WTC11 (cell line): ENCODE data around the gene SCUBE1. TPM values are rescaled to one million over a fixed set of nuclear protein-coding genes. Genes with fewer than 3 reads are reported as not detected.

Experiments used
- ATAC-seq: fragments of 200-7000 bp; cut with Tn5 transposase; 2 replicates; pipeline ENCODE4 v1.10.0; 2021; ENCODE audit warnings: mild to moderate bottlenecking, moderate library complexity
- CTCF ChIA-PET: fragments of 300-600 bp; sonication (Branson Sonifier 250); formaldehyde crosslinking; loops from one replicate; lab custom pipeline; 2021; ENCODE audit warnings: antibody characterized with exemption; lab: Charles Lee
- POLR2A ChIA-PET: fragments of 350-600 bp; sonication (Branson Sonifier 250); formaldehyde crosslinking; loops from one replicate; lab custom pipeline; 2021; ENCODE audit warnings: antibody characterized with exemption; lab: Charles Lee
- DNase-seq: peaks from one replicate; pipeline ENCODE4 v3.0.0; 2021; ENCODE audit warnings: low spot score
- H3K27ac Mint-ChIP-seq: 2 replicates; pipeline ENCODE4 v1.8.0; 2021; ENCODE audit warnings: mixed read lengths
- H3K27me3 Mint-ChIP-seq: 2 replicates; pipeline ENCODE4 v1.8.0; 2021; ENCODE audit warnings: low read depth, mild to moderate bottlenecking, moderate library complexity, mixed read lengths
- H3K36me3 Mint-ChIP-seq: 2 replicates; pipeline ENCODE4 v1.8.0; 2021; ENCODE audit warnings: mixed read lengths
- H3K4me1 Mint-ChIP-seq: 2 replicates; pipeline ENCODE4 v1.8.0; 2022; ENCODE audit warnings: mixed read lengths
- H3K4me3 Mint-ChIP-seq: 2 replicates; pipeline ENCODE4 v1.8.0; 2021; ENCODE audit warnings: mild to moderate bottlenecking, moderate library complexity, mixed read lengths
- H3K9me3 Mint-ChIP-seq: 2 replicates; pipeline ENCODE4 v1.8.0; 2021; ENCODE audit warnings: mixed read lengths
- MYBL2 ChIP-seq: sonication (generic); formaldehyde crosslinking; IDR thresholded peaks from 2 replicates; pipeline ENCODE4 v1.8.1; 2023; ENCODE audit warnings: mild to moderate bottlenecking, moderate library complexity, missing genetic modification reagents
- SMAD3 ChIP-seq: sonication (generic); formaldehyde crosslinking; IDR thresholded peaks from 2 replicates; pipeline ENCODE4 v1.8.0; 2022; ENCODE audit warnings: missing genetic modification reagents, mild to moderate bottlenecking, borderline replicate concordance
- ZNF121 ChIP-seq: sonication (generic); formaldehyde crosslinking; IDR thresholded peaks from 2 replicates; pipeline ENCODE4 v1.8.0; 2023; ENCODE audit warnings: missing genetic modification reagents
- ZNF396 ChIP-seq: fragments of 250-450 bp; sonication (Bioruptor Pico); IDR thresholded peaks from 2 replicates; pipeline ENCODE4 v1.8.0; 2021; ENCODE audit warnings: mild to moderate bottlenecking, moderate library complexity, borderline replicate concordance
- total RNA-seq: library from RNA; stranded (reverse); gene quantifications from 3 replicates; pipeline ENCODE4 v1.2.3, GENCODE V29; 2021
- TF ChIP-seq, protein P1 (sequence below): fragments of 250-450 bp; sonication (Bioruptor Pico); IDR thresholded peaks from 2 replicates; pipeline ENCODE4 v2.1.2; 2022; ENCODE audit warnings: mild to moderate bottlenecking, moderate library complexity
- TF ChIP-seq, protein P2 (sequence below): sonication (generic); formaldehyde crosslinking; IDR thresholded peaks from 2 replicates; pipeline ENCODE4 v1.8.0; 2022; ENCODE audit warnings: mild to moderate bottlenecking, missing genetic modification reagents
- TF ChIP-seq, protein P3 (sequence below): sonication (generic); formaldehyde crosslinking; conservative IDR thresholded peaks from 2 replicates; pipeline ENCODE4 v1.8.1; 2023; ENCODE audit warnings: mild to moderate bottlenecking, low read depth, missing genetic modification reagents, moderate library complexity
- TF ChIP-seq, protein P4 (sequence below): sonication (generic); formaldehyde crosslinking; IDR thresholded peaks from 2 replicates; pipeline ENCODE4 v1.8.1; 2023; ENCODE audit warnings: mild to moderate bottlenecking, missing genetic modification reagents, moderate library complexity

The SCUBE1 gene
- total RNA-seq, 1 experiment from 2014 or later: 6.9 TPM

DNA sequence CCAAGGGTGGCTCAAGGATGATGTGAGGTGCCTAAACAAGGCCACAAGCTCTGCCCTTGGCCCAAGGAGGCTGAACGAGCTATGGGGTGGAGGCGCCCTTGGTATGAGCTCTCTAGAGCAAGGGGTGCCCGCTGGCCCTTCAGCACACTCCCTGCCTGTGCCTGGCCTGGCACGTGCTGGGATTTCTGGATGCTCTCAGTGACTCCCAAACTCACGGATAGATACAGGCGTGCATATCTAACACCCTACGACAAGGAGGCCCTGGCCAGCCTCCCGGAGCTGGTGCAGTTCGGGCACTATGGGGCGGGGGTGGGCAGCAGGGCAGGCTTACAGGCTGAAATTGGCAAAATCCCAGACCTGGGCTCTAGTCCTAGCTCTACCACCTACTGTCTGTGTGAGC is 30.6 kb downstream of the SCUBE1 start:
- DNase-seq (no peak), ATAC-seq (no peak)
- ChIA-PET POLR2A (no interaction called here), CTCF (interaction anchor here (0.5 to 2.0 kb wide), 5 partner anchors 9 to 116 kb away, joined by 3 to 9 read pairs (median 5); no protein-coding TSS in a partner anchor)
- TF ChIP-seq, protein P1, sequence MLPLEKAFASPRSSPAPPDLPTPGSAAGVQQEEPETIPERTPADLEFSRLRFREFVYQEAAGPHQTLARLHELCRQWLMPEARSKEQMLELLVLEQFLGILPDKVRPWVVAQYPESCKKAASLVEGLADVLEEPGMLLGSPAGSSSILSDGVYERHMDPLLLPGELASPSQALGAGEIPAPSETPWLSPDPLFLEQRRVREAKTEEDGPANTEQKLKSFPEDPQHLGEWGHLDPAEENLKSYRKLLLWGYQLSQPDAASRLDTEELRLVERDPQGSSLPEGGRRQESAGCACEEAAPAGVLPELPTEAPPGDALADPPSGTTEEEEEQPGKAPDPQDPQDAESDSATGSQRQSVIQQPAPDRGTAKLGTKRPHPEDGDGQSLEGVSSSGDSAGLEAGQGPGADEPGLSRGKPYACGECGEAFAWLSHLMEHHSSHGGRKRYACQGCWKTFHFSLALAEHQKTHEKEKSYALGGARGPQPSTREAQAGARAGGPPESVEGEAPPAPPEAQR (CRISPR knock-in tag): no peak
- no peak for TF ChIP-seq SMAD3
- TF ChIP-seq MYBL2 (CRISPR knock-in tag): no peak
- H3K27ac Mint-ChIP-seq: no peak overlapping the region
- H3K4me1 Mint-ChIP-seq: peaks cover 10% of the 10 kb centered on the region
- no peaks in the 10 kb centered on the region for H3K27me3 Mint-ChIP-seq
- no peaks in the 10 kb centered on the region for H3K36me3 Mint-ChIP-seq
- H3K9me3 Mint-ChIP-seq: no peaks in the 10 kb centered on the region
- no peak overlapping the region for H3K4me3 Mint-ChIP-seq

DNA sequence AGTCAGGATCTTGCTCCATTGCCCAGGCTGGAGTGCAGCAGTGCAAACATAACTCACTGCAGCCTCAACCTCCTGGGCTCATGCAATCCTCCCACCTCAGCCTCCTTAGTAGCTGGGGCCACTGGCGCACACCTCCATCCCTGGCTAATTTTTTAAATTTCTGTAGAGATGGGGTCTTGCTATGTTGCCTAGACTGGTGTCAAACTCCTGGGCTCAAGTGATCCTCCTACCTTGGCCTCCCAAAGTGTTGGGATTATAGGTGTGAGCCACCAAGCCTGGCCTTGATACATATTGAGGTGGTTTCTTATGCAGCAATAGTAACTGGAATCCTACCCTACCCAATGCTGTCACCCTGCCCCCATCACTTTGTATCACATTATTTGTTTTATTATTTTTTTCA is 32.4 kb downstream of the SCUBE1 start:
- ChIA-PET POLR2A (no interaction called here), CTCF (interaction anchor here (4.4 kb wide), 1 partner anchor 37 kb away, joined by 25 read pairs; no protein-coding TSS in a partner anchor)
- no peaks in the 10 kb centered on the region for H3K9me3 Mint-ChIP-seq
- ATAC-seq (no peak), DNase-seq (no peak)
- H3K4me3 Mint-ChIP-seq: no peak overlapping the region
- no peaks in the 10 kb centered on the region for H3K36me3 Mint-ChIP-seq
- peak; percentile 69 for TF ChIP-seq ZNF121 (CRISPR knock-in tag)
- TF ChIP-seq, protein P2, sequence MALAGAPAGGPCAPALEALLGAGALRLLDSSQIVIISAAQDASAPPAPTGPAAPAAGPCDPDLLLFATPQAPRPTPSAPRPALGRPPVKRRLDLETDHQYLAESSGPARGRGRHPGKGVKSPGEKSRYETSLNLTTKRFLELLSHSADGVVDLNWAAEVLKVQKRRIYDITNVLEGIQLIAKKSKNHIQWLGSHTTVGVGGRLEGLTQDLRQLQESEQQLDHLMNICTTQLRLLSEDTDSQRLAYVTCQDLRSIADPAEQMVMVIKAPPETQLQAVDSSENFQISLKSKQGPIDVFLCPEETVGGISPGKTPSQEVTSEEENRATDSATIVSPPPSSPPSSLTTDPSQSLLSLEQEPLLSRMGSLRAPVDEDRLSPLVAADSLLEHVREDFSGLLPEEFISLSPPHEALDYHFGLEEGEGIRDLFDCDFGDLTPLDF (CRISPR knock-in tag): no peak
- TF ChIP-seq, all 79 proteins: peak for 1
- Mint-ChIP-seq H3K4me1 (peaks cover 9% of the 10 kb centered on the region), H3K27me3 (no peaks in the 10 kb centered on the region), H3K27ac (no peak overlapping the region)

GRCh38 chr22:43310311-43310710 is 32.9 kb downstream of the SCUBE1 start:
- ChIA-PET CTCF (interaction anchor here (2.4 to 4.4 kb wide), 2 partner anchors 36 to 37 kb away, joined by 15 to 25 read pairs; no protein-coding TSS in a partner anchor), POLR2A (no interaction called here)
- DNase-seq (no peak), ATAC-seq (no peak)
- peaks cover 6% of the 10 kb centered on the region for H3K4me1 Mint-ChIP-seq
- TF ChIP-seq ZNF396 (CRISPR knock-in tag): no peak
- H3K4me3 Mint-ChIP-seq: no peak overlapping the region
- no peaks in the 10 kb centered on the region for H3K36me3 Mint-ChIP-seq
- no peaks in the 10 kb centered on the region for H3K27me3 Mint-ChIP-seq
- no peak overlapping the region for H3K27ac Mint-ChIP-seq
- H3K9me3 Mint-ChIP-seq: no peaks in the 10 kb centered on the region

DNA sequence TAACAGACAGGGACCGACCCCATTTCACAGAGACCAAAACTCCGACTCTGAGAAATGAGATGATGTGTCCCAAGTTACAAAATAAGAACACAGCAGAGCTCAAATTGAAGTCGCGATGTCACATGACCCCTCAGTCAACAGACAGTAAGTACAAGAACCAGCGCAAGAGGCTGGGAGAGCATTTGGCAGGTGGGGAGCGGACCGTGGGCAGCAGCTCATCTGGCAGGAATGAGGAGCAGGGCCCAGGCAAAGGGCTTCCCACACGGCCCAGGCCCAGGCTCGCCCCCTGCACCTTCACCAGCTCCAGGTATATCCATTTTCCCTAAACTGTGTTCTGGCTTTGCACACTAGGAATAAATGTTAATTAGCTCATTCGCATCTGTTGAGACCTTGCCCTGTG is 34.3 kb downstream of the SCUBE1 start:
- Mint-ChIP-seq H3K4me1 (peaks cover under 1% of the 10 kb centered on the region; the same call in 1 of the 2 replicates), H3K36me3 (no peaks in the 10 kb centered on the region), H3K9me3 (no peaks in the 10 kb centered on the region), H3K27me3 (no peaks in the 10 kb centered on the region), H3K4me3 (no peak overlapping the region), H3K27ac (no peak overlapping the region; the same call in 1 of the 2 replicates)
- ATAC-seq (no peak), DNase-seq (no peak)
- POLR2A ChIA-PET: no interaction called here
- CTCF ChIA-PET: interaction anchor here (0.6 to 4.4 kb wide), 5 partner anchors 15 to 80 kb away, joined by 3 to 25 read pairs (median 5); no protein-coding TSS in a partner anchor
- TF ChIP-seq, protein P3, sequence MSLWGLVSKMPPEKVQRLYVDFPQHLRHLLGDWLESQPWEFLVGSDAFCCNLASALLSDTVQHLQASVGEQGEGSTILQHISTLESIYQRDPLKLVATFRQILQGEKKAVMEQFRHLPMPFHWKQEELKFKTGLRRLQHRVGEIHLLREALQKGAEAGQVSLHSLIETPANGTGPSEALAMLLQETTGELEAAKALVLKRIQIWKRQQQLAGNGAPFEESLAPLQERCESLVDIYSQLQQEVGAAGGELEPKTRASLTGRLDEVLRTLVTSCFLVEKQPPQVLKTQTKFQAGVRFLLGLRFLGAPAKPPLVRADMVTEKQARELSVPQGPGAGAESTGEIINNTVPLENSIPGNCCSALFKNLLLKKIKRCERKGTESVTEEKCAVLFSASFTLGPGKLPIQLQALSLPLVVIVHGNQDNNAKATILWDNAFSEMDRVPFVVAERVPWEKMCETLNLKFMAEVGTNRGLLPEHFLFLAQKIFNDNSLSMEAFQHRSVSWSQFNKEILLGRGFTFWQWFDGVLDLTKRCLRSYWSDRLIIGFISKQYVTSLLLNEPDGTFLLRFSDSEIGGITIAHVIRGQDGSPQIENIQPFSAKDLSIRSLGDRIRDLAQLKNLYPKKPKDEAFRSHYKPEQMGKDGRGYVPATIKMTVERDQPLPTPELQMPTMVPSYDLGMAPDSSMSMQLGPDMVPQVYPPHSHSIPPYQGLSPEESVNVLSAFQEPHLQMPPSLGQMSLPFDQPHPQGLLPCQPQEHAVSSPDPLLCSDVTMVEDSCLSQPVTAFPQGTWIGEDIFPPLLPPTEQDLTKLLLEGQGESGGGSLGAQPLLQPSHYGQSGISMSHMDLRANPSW (CRISPR knock-in tag): no peak
- TF ChIP-seq, protein P4, sequence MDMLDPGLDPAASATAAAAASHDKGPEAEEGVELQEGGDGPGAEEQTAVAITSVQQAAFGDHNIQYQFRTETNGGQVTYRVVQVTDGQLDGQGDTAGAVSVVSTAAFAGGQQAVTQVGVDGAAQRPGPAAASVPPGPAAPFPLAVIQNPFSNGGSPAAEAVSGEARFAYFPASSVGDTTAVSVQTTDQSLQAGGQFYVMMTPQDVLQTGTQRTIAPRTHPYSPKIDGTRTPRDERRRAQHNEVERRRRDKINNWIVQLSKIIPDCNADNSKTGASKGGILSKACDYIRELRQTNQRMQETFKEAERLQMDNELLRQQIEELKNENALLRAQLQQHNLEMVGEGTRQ (CRISPR knock-in tag): peak; percentile 31; the same call in 1 of the 2 replicates
